ENCODE data around the gene ITSN2.

DNA sequence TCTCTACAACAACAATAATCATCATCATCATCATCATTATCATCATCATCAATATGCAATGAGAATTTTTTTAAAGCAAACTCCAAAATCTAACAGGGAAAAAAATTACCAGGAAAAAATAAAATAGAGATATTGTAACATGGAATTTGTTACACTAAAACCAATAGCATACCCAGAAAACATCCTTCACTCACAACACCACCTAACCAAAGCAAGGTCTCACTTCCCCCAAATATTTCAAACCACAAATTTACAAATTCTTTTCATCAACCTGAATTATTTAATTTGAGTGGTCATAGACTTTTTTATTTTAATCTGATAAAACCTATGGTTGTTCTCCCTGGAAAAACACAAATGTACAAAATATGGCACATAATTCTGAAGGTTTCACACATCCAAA is 11.2 kb downstream of the ITSN2 start:
- TF ChIP-seq, protein P1, sequence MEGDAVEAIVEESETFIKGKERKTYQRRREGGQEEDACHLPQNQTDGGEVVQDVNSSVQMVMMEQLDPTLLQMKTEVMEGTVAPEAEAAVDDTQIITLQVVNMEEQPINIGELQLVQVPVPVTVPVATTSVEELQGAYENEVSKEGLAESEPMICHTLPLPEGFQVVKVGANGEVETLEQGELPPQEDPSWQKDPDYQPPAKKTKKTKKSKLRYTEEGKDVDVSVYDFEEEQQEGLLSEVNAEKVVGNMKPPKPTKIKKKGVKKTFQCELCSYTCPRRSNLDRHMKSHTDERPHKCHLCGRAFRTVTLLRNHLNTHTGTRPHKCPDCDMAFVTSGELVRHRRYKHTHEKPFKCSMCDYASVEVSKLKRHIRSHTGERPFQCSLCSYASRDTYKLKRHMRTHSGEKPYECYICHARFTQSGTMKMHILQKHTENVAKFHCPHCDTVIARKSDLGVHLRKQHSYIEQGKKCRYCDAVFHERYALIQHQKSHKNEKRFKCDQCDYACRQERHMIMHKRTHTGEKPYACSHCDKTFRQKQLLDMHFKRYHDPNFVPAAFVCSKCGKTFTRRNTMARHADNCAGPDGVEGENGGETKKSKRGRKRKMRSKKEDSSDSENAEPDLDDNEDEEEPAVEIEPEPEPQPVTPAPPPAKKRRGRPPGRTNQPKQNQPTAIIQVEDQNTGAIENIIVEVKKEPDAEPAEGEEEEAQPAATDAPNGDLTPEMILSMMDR (IDR thresholded peaks at IDR 0.05): no peak
- TF ChIP-seq POLR2A (IDR thresholded peaks at IDR 0.05): no peak

All from body of pancreas (tissue), 4 donors.